SK-N-SH (cell line): ENCODE data around the gene DHRS12.

Experiments used
- CTCF ChIP-seq: fragments of 200-600 bp; sonication (generic); IDR thresholded peaks from 2 replicates; pipeline ENCODE4 v1.6.1; 2017; ENCODE audit warnings: antibody characterized with exemption, mild to moderate bottlenecking, moderate library complexity
- ELF1 ChIP-seq: IDR thresholded peaks from 2 replicates; pipeline ENCODE4 v1.4.0; 2012
- EP300 ChIP-seq, 2 experiments: IDR thresholded peaks; 2 replicates each; pipeline versions ENCODE4 v1.4.0 to v1.6.1; 2012; ENCODE audit warnings: borderline replicate concordance in 1 of 2, low read depth in 1 of 2, low read length in 1 of 2
- FOXM1 ChIP-seq: IDR thresholded peaks from 2 replicates; pipeline ENCODE4 v1.4.0; 2012; ENCODE audit warnings: low read depth, mild to moderate bottlenecking
- POLR2AphosphoS5 ChIP-seq: IDR thresholded peaks from 2 replicates; pipeline ENCODE4 v1.6.1; 2012; ENCODE audit warnings: low read depth, low read length
- RFX5 ChIP-seq: IDR thresholded peaks from 2 replicates; pipeline ENCODE4 v1.6.1; 2012; ENCODE audit warnings: mild to moderate bottlenecking, improper control_type of control experiment, low read length
- TAF1 ChIP-seq: IDR thresholded peaks from 2 replicates; pipeline ENCODE4 v1.6.1; 2012; ENCODE audit warnings: low read depth, mild to moderate bottlenecking, low read length, moderate library complexity, borderline replicate concordance
- TEAD4 ChIP-seq: IDR thresholded peaks from 2 replicates; pipeline ENCODE4 v1.4.0; 2012; ENCODE audit warnings: mild to moderate bottlenecking, borderline replicate concordance; ENCODE audit not compliant: insufficient read depth
- USF2 ChIP-seq: fragments of 150-350 bp; IDR thresholded peaks from 2 replicates; pipeline ENCODE4 v1.6.1; 2017; ENCODE audit warnings: antibody characterized with exemption, low read length, low read depth, borderline replicate concordance
- YY1 ChIP-seq: IDR thresholded peaks from 2 replicates; pipeline ENCODE4 v1.4.0; 2012; ENCODE audit warnings: low read depth, mild to moderate bottlenecking
- TF ChIP-seq, protein P1 (sequence below): IDR thresholded peaks from 2 replicates; pipeline ENCODE4 v1.6.1; 2012; ENCODE audit warnings: mild to moderate bottlenecking, low read depth, low read length, moderate library complexity
- TF ChIP-seq, protein P2 (sequence below): IDR thresholded peaks from 2 replicates; pipeline ENCODE4 v1.4.0; 2012; ENCODE audit warnings: low read depth

- TF ChIP-seq CTCF = no peak
- TF ChIP-seq, protein P1, sequence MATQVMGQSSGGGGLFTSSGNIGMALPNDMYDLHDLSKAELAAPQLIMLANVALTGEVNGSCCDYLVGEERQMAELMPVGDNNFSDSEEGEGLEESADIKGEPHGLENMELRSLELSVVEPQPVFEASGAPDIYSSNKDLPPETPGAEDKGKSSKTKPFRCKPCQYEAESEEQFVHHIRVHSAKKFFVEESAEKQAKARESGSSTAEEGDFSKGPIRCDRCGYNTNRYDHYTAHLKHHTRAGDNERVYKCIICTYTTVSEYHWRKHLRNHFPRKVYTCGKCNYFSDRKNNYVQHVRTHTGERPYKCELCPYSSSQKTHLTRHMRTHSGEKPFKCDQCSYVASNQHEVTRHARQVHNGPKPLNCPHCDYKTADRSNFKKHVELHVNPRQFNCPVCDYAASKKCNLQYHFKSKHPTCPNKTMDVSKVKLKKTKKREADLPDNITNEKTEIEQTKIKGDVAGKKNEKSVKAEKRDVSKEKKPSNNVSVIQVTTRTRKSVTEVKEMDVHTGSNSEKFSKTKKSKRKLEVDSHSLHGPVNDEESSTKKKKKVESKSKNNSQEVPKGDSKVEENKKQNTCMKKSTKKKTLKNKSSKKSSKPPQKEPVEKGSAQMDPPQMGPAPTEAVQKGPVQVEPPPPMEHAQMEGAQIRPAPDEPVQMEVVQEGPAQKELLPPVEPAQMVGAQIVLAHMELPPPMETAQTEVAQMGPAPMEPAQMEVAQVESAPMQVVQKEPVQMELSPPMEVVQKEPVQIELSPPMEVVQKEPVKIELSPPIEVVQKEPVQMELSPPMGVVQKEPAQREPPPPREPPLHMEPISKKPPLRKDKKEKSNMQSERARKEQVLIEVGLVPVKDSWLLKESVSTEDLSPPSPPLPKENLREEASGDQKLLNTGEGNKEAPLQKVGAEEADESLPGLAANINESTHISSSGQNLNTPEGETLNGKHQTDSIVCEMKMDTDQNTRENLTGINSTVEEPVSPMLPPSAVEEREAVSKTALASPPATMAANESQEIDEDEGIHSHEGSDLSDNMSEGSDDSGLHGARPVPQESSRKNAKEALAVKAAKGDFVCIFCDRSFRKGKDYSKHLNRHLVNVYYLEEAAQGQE = no peak
- TF ChIP-seq EP300 (IDR thresholded peaks at IDR 0.05; ENCODE audit: borderline replicate concordance in 1 of 2, low read depth in 1 of 2, low read length in 1 of 2) = no peak
- TF ChIP-seq POLR2AphosphoS5 = no peak
- TF ChIP-seq USF2 = no peak
- TF ChIP-seq YY1 = no peak
- TF ChIP-seq, protein P2, sequence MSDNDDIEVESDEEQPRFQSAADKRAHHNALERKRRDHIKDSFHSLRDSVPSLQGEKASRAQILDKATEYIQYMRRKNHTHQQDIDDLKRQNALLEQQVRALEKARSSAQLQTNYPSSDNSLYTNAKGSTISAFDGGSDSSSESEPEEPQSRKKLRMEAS = no peak
- TF ChIP-seq FOXM1 = no peak
- no peak for TF ChIP-seq TAF1
- TF ChIP-seq RFX5 = no peak
- no peak for TF ChIP-seq TEAD4
- no peak for TF ChIP-seq ELF1
Measured at GRCh38 chr13:51829568-51829899, 25.6 kb upstream of the DHRS12 start.
